Ascending aorta (tissue), 2 donors: Measurements from ENCODE around the gene TXN. TPM values are rescaled to one million over a fixed set of nuclear protein-coding genes. Genes with fewer than 3 reads are reported as not detected.

Experiments used
- DNase-seq, 2 donors: peaks; one replicate each; pipeline ENCODE4 v3.0.0-alpha.2; 2019; ENCODE audit warnings: low spot score in 2 of 2
- H3K27ac ChIP-seq, 2 donors: fragments of 200-600 bp; sonication (generic); one replicate each; pipeline ENCODE4 v1.5.1; 2016 to 2017; ENCODE audit warnings: mild to moderate bottlenecking in 1 of 2
- H3K27me3 ChIP-seq: fragments of 200-600 bp; sonication (generic); one replicate; pipeline ENCODE4 v1.5.1; 2017
- H3K36me3 ChIP-seq, 2 donors: fragments of 200-600 bp; sonication (generic); one replicate each; pipeline ENCODE4 v1.5.1; 2016
- H3K4me1 ChIP-seq, 2 donors: fragments of 200-600 bp; sonication (generic); one replicate each; pipeline ENCODE4 v1.5.1; 2016 to 2017; ENCODE audit warnings: mild to moderate bottlenecking in 1 of 2
- H3K4me3 ChIP-seq, 2 donors: fragments of 200-600 bp; sonication (generic); one replicate each; pipeline ENCODE4 v1.5.1; 2016 to 2017; ENCODE audit warnings: mild to moderate bottlenecking in 1 of 2
- H3K9me3 ChIP-seq, 2 donors: fragments of 200-600 bp; sonication (generic); one replicate each; pipeline ENCODE4 v1.5.1; 2016
- intact Hi-C: fragments of 100-400 bp; cut with DNase I; formaldehyde crosslinking; loops from one replicate; pipeline ENCODE4 v1.15.1; 2023
- total RNA-seq: library from RNA; depleted of rRNA; stranded (reverse); fragments of >200 nt; gene quantifications from one replicate; pipeline ENCODE4 v1.1.0, GENCODE V29; 2016
- TF ChIP-seq, protein P1 (sequence below), 3 experiments: fragments of 200-600 bp in 2 of 3; fragments of 450-650 bp in 1 of 3; sonication (generic) in 2 of 3; IDR thresholded peaks; one replicate each; pipeline ENCODE4 v1.5.1; 2016 to 2019; ENCODE audit warnings: antibody characterized with exemption in 3 of 3, mild to moderate bottlenecking in 1 of 3, moderate library complexity in 1 of 3

TXN gene
- total RNA-seq, 1 donor from 2014 or later = 28.9 TPM

DNA sequence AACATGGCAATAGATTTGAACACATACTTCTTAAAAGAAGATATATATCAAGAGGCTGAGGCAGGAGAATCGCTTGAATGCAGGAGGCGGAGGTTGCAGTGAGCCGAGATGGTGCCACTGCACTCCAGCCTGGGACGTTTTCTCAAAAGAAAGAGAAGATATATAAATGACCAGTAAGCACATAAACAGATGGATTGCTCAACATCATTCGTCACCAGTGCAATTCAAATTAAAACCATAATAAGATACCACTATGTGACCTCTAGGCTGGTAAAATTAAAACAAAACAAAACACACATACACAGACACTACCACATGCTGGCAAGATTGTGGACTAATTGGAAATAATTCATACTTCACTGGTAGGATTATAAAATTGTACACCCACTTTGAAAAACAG lies 5.3 kb upstream of the TXN start:
- Histone ChIP-seq H3K4me3 (no peak overlapping the region), H3K27me3 (no peaks in the 10 kb centered on the region), H3K27ac (no peak overlapping the region), H3K4me1 (peaks cover 0 to 8% of the 10 kb centered on the region in 2 donors), H3K36me3 (no peaks in the 10 kb centered on the region), H3K9me3 (no peaks in the 10 kb centered on the region)
- intact Hi-C loops = no loop called here
- TF ChIP-seq, protein P1, sequence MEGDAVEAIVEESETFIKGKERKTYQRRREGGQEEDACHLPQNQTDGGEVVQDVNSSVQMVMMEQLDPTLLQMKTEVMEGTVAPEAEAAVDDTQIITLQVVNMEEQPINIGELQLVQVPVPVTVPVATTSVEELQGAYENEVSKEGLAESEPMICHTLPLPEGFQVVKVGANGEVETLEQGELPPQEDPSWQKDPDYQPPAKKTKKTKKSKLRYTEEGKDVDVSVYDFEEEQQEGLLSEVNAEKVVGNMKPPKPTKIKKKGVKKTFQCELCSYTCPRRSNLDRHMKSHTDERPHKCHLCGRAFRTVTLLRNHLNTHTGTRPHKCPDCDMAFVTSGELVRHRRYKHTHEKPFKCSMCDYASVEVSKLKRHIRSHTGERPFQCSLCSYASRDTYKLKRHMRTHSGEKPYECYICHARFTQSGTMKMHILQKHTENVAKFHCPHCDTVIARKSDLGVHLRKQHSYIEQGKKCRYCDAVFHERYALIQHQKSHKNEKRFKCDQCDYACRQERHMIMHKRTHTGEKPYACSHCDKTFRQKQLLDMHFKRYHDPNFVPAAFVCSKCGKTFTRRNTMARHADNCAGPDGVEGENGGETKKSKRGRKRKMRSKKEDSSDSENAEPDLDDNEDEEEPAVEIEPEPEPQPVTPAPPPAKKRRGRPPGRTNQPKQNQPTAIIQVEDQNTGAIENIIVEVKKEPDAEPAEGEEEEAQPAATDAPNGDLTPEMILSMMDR (IDR thresholded peaks at IDR 0.05) = no peak
- no peak for DNase-seq

DNA sequence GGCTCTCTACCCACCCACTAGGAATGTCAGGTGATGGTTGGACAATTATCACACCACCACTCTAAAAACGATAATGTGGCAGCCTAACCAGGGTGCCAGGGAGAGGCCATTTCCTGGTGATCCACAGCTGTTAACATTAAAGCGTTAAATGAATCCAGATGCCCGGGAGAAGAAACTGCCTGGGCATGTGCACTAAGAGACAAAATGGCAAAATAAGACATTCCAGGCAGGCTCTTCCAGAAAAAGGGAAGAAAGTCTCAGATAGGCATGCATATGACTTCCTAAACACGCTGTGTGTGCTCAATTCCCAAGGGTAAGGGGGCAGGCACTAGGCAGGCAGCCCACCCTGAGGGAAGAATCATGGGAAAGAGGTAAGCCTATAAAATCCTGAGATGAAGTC lies 4.6 kb upstream of the TXN start:
- Histone ChIP-seq H3K27ac (no peak overlapping the region), H3K27me3 (no peaks in the 10 kb centered on the region)
- intact Hi-C loops = no loop called here

DNA sequence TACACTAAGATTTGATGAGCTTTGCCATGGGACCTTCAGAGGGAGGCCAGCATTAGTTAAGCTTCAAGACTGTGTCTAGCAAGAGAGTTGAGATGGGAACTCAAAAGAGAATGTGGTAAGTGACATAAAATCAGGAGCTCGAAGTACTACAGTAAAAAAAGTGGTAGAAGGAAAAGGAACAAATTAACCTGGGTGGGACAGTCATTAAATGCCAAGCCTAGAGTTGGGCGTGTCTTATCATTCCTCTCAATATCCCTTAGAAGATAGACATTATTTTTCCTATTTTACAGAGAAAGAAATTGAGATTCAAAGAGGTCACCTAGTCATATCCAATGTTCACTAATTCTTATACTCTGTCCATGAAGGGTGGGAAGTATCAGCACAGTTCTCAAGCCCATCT lies 3.3 kb upstream of the TXN start:
- intact Hi-C loops = no loop called here
- no peaks in the 10 kb centered on the region for H3K9me3 ChIP-seq
- DNase-seq = no peak

More for the DNA sequence above, 4.6 kb upstream of the TXN start:
- no peak for DNase-seq
- H3K9me3 ChIP-seq = no peaks in the 10 kb centered on the region
- H3K36me3 ChIP-seq = no peaks in the 10 kb centered on the region
- H3K4me1 ChIP-seq = peaks cover 0 to 8% of the 10 kb centered on the region in 2 donors
- TF ChIP-seq, protein P1 (IDR thresholded peaks at IDR 0.05) = no peak
- no peak overlapping the region for H3K4me3 ChIP-seq

DNA sequence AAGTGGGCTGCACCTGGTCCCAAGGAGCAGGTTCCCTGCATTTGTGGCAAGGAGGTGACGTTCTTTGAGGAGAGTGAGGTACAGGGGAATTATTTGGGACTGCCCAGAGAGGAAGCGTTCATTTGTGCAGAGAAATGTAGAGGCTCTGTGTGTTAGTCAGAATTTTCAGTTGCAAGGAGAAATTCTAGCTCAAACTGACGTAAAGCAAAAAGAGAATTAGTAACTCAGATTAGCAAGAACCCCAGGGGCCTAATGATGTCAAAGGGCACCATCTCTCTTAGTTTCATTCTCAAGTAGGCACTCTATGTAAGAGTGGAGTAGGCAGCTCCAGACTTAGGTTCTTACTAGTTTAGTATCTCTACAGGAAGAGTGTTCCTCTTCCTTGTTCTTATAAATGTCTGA lies 2.4 kb upstream of the TXN start:
- DNase-seq = no peak
- intact Hi-C loops = no loop called here
- H3K27ac ChIP-seq = no peak overlapping the region
- H3K4me3 ChIP-seq = no peak overlapping the region
- no peaks in the 10 kb centered on the region for H3K9me3 ChIP-seq
- H3K36me3 ChIP-seq = no peaks in the 10 kb centered on the region
- no peaks in the 10 kb centered on the region for H3K27me3 ChIP-seq
- H3K4me1 ChIP-seq = peaks cover 2 to 10% of the 10 kb centered on the region in 2 donors
- TF ChIP-seq, protein P1 (IDR thresholded peaks at IDR 0.05) = no peak

More for the DNA sequence above, 3.3 kb upstream of the TXN start:
- TF ChIP-seq, protein P1 (IDR thresholded peaks at IDR 0.05) = no peak
- Histone ChIP-seq H3K36me3 (no peaks in the 10 kb centered on the region), H3K4me1 (peaks cover 2 to 9% of the 10 kb centered on the region in 2 donors), H3K27ac (no peak overlapping the region), H3K27me3 (no peaks in the 10 kb centered on the region), H3K4me3 (no peak overlapping the region)

DNA sequence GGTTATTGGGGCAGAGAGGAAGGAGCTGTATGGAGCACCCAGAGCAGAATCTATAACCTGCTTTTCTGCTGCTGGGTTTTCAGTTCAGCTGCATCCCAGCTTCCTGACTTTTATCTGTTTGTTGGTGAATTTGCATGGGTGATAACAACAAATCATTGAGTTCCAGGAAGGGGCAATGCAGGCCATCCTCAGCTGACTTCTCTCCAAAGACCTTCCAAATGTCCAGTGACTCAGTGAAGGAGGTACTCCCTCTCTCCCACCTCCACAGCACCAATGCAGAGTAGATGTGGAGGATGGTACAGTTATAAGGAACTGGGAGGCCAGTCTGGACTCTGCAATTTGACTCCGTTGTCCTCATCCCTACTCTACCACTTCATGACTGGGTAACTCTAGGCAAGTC lies 1.6 kb upstream of the TXN start:
- TF ChIP-seq, protein P1 (IDR thresholded peaks at IDR 0.05) = no peak
- Histone ChIP-seq H3K36me3 (no peaks in the 10 kb centered on the region), H3K4me3 (no peak overlapping the region), H3K27ac (peak overlapping the region in 1 of 2 donors; percentile 92), H3K4me1 (peaks cover 2 to 10% of the 10 kb centered on the region in 2 donors), H3K27me3 (no peaks in the 10 kb centered on the region), H3K9me3 (no peaks in the 10 kb centered on the region)
- intact Hi-C loops = no loop called here
- DNase-seq = no peak
